Measurements from ENCODE around the gene NECTIN1. TPM values are rescaled to one million over a fixed set of nuclear protein-coding genes. Genes with fewer than 3 reads are reported as not detected.

NECTIN1 gene
- total and polyA plus RNA-seq, 2 donors (not counting 3 experiments of a cell fraction or from before 2014, with no cell fraction given), result 10.8 to 23.6 TPM

DNA sequence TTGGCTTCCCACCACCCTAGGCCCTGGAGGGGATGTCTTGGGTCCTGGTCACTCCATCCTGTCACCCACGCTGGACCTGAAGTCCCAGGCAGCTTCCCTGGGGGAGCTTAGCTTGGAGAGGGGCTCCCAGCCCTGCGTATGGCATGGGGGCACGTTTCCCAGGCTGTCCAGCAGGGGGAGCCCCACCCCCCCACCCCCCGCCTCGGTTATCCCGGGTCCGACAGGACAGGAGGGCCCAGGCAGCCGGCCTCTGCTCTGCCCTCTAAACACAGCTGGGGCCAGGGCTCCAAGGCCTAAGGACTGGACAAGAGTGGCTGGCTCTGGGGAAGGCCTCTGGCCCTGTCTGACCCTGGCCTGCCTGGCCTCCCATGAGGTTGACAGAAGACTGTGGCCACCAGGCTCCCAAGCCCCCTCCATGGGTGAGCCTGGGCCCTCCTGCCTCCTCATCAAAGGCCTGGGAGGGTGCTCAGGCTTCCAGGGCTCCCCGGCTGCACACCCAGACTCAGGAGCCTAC, 104.8 kb downstream of the NECTIN1 start:
- no peak for TF ChIP-seq GATA2 (IDR thresholded peaks at IDR 0.05; ENCODE audit: insufficient read depth, insufficient read length, low read depth, low read length)
- TF ChIP-seq, protein P1, sequence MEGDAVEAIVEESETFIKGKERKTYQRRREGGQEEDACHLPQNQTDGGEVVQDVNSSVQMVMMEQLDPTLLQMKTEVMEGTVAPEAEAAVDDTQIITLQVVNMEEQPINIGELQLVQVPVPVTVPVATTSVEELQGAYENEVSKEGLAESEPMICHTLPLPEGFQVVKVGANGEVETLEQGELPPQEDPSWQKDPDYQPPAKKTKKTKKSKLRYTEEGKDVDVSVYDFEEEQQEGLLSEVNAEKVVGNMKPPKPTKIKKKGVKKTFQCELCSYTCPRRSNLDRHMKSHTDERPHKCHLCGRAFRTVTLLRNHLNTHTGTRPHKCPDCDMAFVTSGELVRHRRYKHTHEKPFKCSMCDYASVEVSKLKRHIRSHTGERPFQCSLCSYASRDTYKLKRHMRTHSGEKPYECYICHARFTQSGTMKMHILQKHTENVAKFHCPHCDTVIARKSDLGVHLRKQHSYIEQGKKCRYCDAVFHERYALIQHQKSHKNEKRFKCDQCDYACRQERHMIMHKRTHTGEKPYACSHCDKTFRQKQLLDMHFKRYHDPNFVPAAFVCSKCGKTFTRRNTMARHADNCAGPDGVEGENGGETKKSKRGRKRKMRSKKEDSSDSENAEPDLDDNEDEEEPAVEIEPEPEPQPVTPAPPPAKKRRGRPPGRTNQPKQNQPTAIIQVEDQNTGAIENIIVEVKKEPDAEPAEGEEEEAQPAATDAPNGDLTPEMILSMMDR (IDR thresholded peaks at IDR 0.05; ENCODE audit: extremely low read depth in 1 of 2, insufficient read depth in 1 of 2, low read depth in 1 of 2, low read length in 2 of 2), result peak; percentile 18 to 66

DNA sequence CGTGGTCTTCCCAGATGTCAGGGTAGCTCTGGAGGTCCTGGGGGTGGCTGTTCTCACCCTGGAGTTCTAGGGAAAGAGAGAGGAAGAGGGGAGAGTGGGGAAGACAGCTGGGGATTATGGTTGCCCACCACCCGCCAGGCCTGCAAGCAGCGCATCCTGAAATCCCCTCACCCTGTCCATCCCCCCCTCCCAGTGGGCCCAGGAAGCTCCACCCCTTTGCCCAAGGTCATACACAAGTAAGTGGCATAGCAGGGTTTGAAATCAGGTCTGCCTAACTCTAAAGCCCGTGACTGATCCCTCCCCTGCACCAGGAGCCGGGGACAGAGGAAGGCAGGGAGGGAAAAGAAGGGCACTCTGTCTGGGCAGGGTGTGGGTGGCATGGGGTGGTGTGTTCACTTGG, 105.3 kb downstream of the NECTIN1 start:
- CTCF ChIA-PET, result interaction anchor here (0.9 to 2.3 kb wide), 9 partner anchors 15 to 105 kb away, joined by 3 to 9 read pairs (median 4); partner anchors contain the start of gene NECTIN1
- intact Hi-C loops (cut with micrococcal nuclease) (loop anchor here (1.0 kb wide), 1 partner anchor 485 kb away; no protein-coding TSS in a partner anchor), dilution Hi-C loops (cut with MboI; ENCODE audit: extremely low pct_ligation_motif_present, low sequenced_read_pairs) (no loop called here)
- no peaks in the 10 kb centered on the region for H3K9me3 ChIP-seq (replicated peaks; ENCODE audit: control insufficient read depth, insufficient read depth, low read length)
- H3K9me1 ChIP-seq (replicated peaks; ENCODE audit: control insufficient read depth, extremely low read depth, insufficient read depth, low read length), result no peaks in the 10 kb centered on the region
- no peak overlapping the region for H3K27ac ChIP-seq (ENCODE audit: insufficient read depth, low read depth, low read length)
- no peaks in the 10 kb centered on the region for H3K36me3 ChIP-seq (ENCODE audit: control insufficient read depth in 2 of 2, extremely low read depth in 1 of 2, insufficient read depth in 2 of 2, low read length in 2 of 2)
- BruUV-seq (replicated peaks), result no TSS peak
- no peak for DNase-seq (ENCODE audit: low read depth, low spot score)
- no peak for FAIRE-seq
- H3K9ac ChIP-seq (replicated peaks; ENCODE audit: extremely low read depth, insufficient read depth, low read length), result no peak overlapping the region
- H4K20me1 ChIP-seq (replicated peaks; ENCODE audit: control insufficient read depth, extremely low read depth, insufficient read depth, low read length), result no peaks in the 10 kb centered on the region
- H3K79me2 ChIP-seq (ENCODE audit: control insufficient read depth, insufficient read depth, low read length), result no peaks in the 10 kb centered on the region
- no peak overlapping the region for H2AFZ ChIP-seq (ENCODE audit: low read depth, low read length)
- no peak for TF ChIP-seq POLR2A (IDR thresholded peaks at IDR 0.05; ENCODE audit: low read depth, low read length)
- TF ChIP-seq, protein P2, sequence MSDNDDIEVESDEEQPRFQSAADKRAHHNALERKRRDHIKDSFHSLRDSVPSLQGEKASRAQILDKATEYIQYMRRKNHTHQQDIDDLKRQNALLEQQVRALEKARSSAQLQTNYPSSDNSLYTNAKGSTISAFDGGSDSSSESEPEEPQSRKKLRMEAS (IDR thresholded peaks at IDR 0.05; ENCODE audit: insufficient read depth, insufficient read length), result no peak
- no peak for TF ChIP-seq FOS (IDR thresholded peaks at IDR 0.05; ENCODE audit: borderline replicate concordance, insufficient read depth, low read length)
- no peak for TF ChIP-seq JUN (IDR thresholded peaks at IDR 0.05; ENCODE audit: borderline replicate concordance, insufficient read depth, insufficient read length, low read depth)
- TF ChIP-seq, protein P1 (IDR thresholded peaks at IDR 0.05; ENCODE audit: extremely low read depth in 1 of 2, insufficient read depth in 1 of 2, low read depth in 1 of 2, low read length in 2 of 2), result no peak
- no peak for TF ChIP-seq GATA2 (IDR thresholded peaks at IDR 0.05; ENCODE audit: insufficient read depth, insufficient read length, low read depth, low read length)
- TF ChIP-seq POLR2AphosphoS5 (IDR thresholded peaks at IDR 0.05; ENCODE audit: insufficient read depth, low read depth, low read length), result no peak
- no peak for TF ChIP-seq MYC (IDR thresholded peaks at IDR 0.05; ENCODE audit: low read depth, low read length)
- no peak for TF ChIP-seq EZH2 (IDR thresholded peaks at IDR 0.05; ENCODE audit: borderline replicate concordance, low read depth, low read length, severe bottlenecking)
- no peak overlapping the region for H3K4me3 ChIP-seq (replicated peaks in 1 of 3; ENCODE audit: insufficient read depth in 1 of 3, low read depth in 1 of 3, low read length in 3 of 3)
- POLR2A ChIA-PET, result no interaction called here
- no peak overlapping the region for H3K4me2 ChIP-seq (ENCODE audit: insufficient read depth, low read length)
- H3K4me1 ChIP-seq (ENCODE audit: control insufficient read depth, extremely low read depth, insufficient read depth, low read length), result peaks cover 3% of the 10 kb centered on the region
- H3K27me3 ChIP-seq (ENCODE audit: control insufficient read depth in 2 of 2, insufficient read depth in 2 of 2, low read length in 2 of 2), result no peaks in the 10 kb centered on the region

More for the DNA sequence above, 104.8 kb downstream of the NECTIN1 start:
- no peaks in the 10 kb centered on the region for H4K20me1 ChIP-seq (replicated peaks; ENCODE audit: control insufficient read depth, extremely low read depth, insufficient read depth, low read length)
- no peak overlapping the region for H3K27ac ChIP-seq (ENCODE audit: insufficient read depth, low read depth, low read length)
- no peak for DNase-seq (ENCODE audit: low read depth, low spot score)
- no peaks in the 10 kb centered on the region for H3K36me3 ChIP-seq (ENCODE audit: control insufficient read depth in 2 of 2, extremely low read depth in 1 of 2, insufficient read depth in 2 of 2, low read length in 2 of 2)
- H3K4me3 ChIP-seq (replicated peaks in 1 of 3; ENCODE audit: insufficient read depth in 1 of 3, low read depth in 1 of 3, low read length in 3 of 3), result no peak overlapping the region
- H3K4me2 ChIP-seq (ENCODE audit: insufficient read depth, low read length), result no peak overlapping the region
- H3K9me1 ChIP-seq (replicated peaks; ENCODE audit: control insufficient read depth, extremely low read depth, insufficient read depth, low read length), result no peaks in the 10 kb centered on the region
- H3K9me3 ChIP-seq (replicated peaks; ENCODE audit: control insufficient read depth, insufficient read depth, low read length), result no peaks in the 10 kb centered on the region
- ChIA-PET POLR2A (no interaction called here), CTCF (interaction anchor here (0.9 to 2.3 kb wide), 10 partner anchors 15 to 105 kb away, joined by 3 to 9 read pairs (median 4); partner anchors contain the start of gene NECTIN1)
- H2AFZ ChIP-seq (ENCODE audit: low read depth, low read length), result no peak overlapping the region
- no peak for FAIRE-seq
- dilution Hi-C loops (cut with MboI; ENCODE audit: extremely low pct_ligation_motif_present, low sequenced_read_pairs) (no loop called here), intact Hi-C loops (cut with micrococcal nuclease) (loop anchor here (1.0 kb wide), 1 partner anchor 484 kb away; no protein-coding TSS in a partner anchor)
- BruUV-seq (replicated peaks), result no TSS peak
- H3K4me1 ChIP-seq (ENCODE audit: control insufficient read depth, extremely low read depth, insufficient read depth, low read length), result no peaks in the 10 kb centered on the region
- H3K27me3 ChIP-seq (ENCODE audit: control insufficient read depth in 2 of 2, insufficient read depth in 2 of 2, low read length in 2 of 2), result no peaks in the 10 kb centered on the region
- H3K9ac ChIP-seq (replicated peaks; ENCODE audit: extremely low read depth, insufficient read depth, low read length), result no peak overlapping the region
- H3K79me2 ChIP-seq (ENCODE audit: control insufficient read depth, insufficient read depth, low read length), result no peaks in the 10 kb centered on the region

Measured in endothelial cell of umbilical vein (primary cell).